SU-DHL-6 (cell line): Measurements from ENCODE around the gene SETMAR.

ENCODE experiments used
- H2AFZ ChIP-seq: fragments of 200-600 bp; sonication (generic); 2 replicates; pipeline ENCODE4 v1.6.1; 2014; ENCODE audit warnings: low read depth, mild to moderate bottlenecking, moderate library complexity, mixed read lengths, antibody characterized with exemption, low read length; ENCODE audit not compliant: severe bottlenecking
- H3F3A ChIP-seq: fragments of 200-600 bp; shearing (Covaris generic); 2 replicates; pipeline ENCODE4 v1.6.0; 2016; ENCODE audit warnings: antibody characterized with exemption, mild to moderate bottlenecking; ENCODE audit not compliant: insufficient read depth
- H3K27ac ChIP-seq: fragments of 200-600 bp; sonication (generic); 2 replicates; pipeline ENCODE4 v1.5.1; 2016; ENCODE audit warnings: low read depth, mild to moderate bottlenecking, low read length, moderate library complexity, mixed read lengths
- H3K27me3 ChIP-seq: fragments of 200-600 bp; sonication (generic), shearing (Covaris generic); 2 replicates; pipeline ENCODE4 v1.6.0; 2014; ENCODE audit warnings: mild to moderate bottlenecking, low read length
- H3K36me3 ChIP-seq: fragments of 200-600 bp; sonication (generic); 2 replicates; pipeline ENCODE4 v1.6.1; 2014; ENCODE audit warnings: mild to moderate bottlenecking, low read length, mixed read lengths
- H3K4me2 ChIP-seq: fragments of 300-600, 200-600 bp; shearing (Covaris generic), sonication (generic); 2 replicates; pipeline ENCODE4 v1.6.0; 2014; ENCODE audit warnings: low read length, low read depth, mild to moderate bottlenecking; ENCODE audit not compliant: poor library complexity, severe bottlenecking
- H3K4me3 ChIP-seq: fragments of 200-600 bp; sonication (generic); 2 replicates; pipeline ENCODE4 v1.5.1; 2014; ENCODE audit warnings: antibody characterized with exemption, low read length, mild to moderate bottlenecking, mixed read lengths; ENCODE audit not compliant: insufficient read depth, poor library complexity, severe bottlenecking
- H3K79me2 ChIP-seq: fragments of 200-600 bp; sonication (generic); 2 replicates; pipeline ENCODE4 v1.6.1; 2014; ENCODE audit warnings: mild to moderate bottlenecking, low read length, moderate library complexity; ENCODE audit not compliant: insufficient read depth
- H3K9ac ChIP-seq: fragments of 200-600 bp; sonication (generic); 2 replicates; pipeline ENCODE4 v1.7.0; 2014; ENCODE audit warnings: mild to moderate bottlenecking, low read length
- H3K9me2 ChIP-seq: fragments of 200-600 bp; sonication (generic); replicated peaks from 2 replicates; pipeline ENCODE4 v1.6.1; 2014; ENCODE audit warnings: low read length; ENCODE audit not compliant: insufficient read depth
- H3K9me3 ChIP-seq: fragments of 200-600 bp; sonication (generic); 2 replicates; pipeline ENCODE4 v1.6.1; 2014; ENCODE audit warnings: low read length, mixed read lengths; ENCODE audit not compliant: insufficient read depth
- H4K20me1 ChIP-seq: fragments of 200-600 bp; sonication (generic); 2 replicates; pipeline ENCODE4 v1.6.1; 2014; ENCODE audit warnings: low read depth, mild to moderate bottlenecking, antibody characterized with exemption, low read length, moderate library complexity, mixed read lengths
- EZH2phosphoT487 ChIP-seq: fragments of 200-600 bp; sonication (generic), shearing (Covaris generic); conservative IDR thresholded peaks from 2 replicates; pipeline ENCODE4 v1.6.1; 2018; ENCODE audit warnings: mild to moderate bottlenecking, antibody characterized with exemption, low read length, moderate library complexity, mixed read lengths
- TF ChIP-seq, protein P1 (sequence below): fragments of 200-600 bp; sonication (generic); IDR thresholded peaks from one replicate; pipeline ENCODE4 v1.5.1; 2017; ENCODE audit warnings: antibody characterized with exemption, mild to moderate bottlenecking, low read length, moderate library complexity; ENCODE audit not compliant: insufficient read depth, poor library complexity, severe bottlenecking

The SETMAR gene

DNA sequence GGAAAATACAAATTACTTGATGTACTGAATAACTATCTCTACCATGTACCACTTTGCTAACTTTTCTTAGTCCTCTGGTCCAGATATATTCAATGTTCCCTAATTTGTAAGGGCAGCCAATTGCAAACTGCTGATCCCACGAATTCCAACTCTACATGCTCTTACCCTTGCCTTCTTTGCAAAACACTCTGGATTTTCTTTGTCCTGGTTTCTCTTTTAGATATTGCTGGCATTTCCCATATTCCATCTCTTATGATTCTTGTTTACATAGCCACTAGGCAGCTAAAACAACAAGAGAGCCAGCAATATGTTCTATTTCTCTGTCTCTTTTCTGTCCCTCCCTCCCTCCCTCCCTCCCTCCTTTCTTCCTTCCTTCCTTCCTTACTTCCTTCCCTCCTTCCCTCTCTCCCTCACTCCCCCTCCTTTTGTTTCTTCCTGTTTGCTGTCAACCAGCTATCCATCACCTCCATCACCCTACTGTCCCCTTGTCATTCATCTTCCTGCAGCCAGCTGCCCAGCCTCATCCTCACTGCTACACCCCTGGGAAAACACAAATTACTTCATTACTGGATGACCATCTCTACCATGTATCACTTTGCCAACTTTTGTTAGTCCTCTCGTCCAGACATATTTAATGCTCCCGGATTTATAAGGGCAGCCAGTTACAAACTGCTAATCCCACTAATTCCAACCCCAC lies 33.8 kb downstream of the SETMAR start:
- no peak overlapping the region for H3K4me2 ChIP-seq
- H3K36me3 ChIP-seq: no peaks in the 10 kb centered on the region
- H4K20me1 ChIP-seq: no peaks in the 10 kb centered on the region
- no peak overlapping the region for H3K9ac ChIP-seq
- H3K27me3 ChIP-seq: no peaks in the 10 kb centered on the region
- H3K27ac ChIP-seq: no peak overlapping the region
- H3F3A ChIP-seq: no peaks in the 10 kb centered on the region
- no peak overlapping the region for H2AFZ ChIP-seq
- H3K9me3 ChIP-seq: no peaks in the 10 kb centered on the region
- no peaks in the 10 kb centered on the region for H3K79me2 ChIP-seq
- H3K9me2 ChIP-seq: no peaks in the 10 kb centered on the region
- no peak overlapping the region for H3K4me3 ChIP-seq
- no peak for TF ChIP-seq EZH2phosphoT487
- TF ChIP-seq, protein P1, sequence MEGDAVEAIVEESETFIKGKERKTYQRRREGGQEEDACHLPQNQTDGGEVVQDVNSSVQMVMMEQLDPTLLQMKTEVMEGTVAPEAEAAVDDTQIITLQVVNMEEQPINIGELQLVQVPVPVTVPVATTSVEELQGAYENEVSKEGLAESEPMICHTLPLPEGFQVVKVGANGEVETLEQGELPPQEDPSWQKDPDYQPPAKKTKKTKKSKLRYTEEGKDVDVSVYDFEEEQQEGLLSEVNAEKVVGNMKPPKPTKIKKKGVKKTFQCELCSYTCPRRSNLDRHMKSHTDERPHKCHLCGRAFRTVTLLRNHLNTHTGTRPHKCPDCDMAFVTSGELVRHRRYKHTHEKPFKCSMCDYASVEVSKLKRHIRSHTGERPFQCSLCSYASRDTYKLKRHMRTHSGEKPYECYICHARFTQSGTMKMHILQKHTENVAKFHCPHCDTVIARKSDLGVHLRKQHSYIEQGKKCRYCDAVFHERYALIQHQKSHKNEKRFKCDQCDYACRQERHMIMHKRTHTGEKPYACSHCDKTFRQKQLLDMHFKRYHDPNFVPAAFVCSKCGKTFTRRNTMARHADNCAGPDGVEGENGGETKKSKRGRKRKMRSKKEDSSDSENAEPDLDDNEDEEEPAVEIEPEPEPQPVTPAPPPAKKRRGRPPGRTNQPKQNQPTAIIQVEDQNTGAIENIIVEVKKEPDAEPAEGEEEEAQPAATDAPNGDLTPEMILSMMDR: no peak

DNA sequence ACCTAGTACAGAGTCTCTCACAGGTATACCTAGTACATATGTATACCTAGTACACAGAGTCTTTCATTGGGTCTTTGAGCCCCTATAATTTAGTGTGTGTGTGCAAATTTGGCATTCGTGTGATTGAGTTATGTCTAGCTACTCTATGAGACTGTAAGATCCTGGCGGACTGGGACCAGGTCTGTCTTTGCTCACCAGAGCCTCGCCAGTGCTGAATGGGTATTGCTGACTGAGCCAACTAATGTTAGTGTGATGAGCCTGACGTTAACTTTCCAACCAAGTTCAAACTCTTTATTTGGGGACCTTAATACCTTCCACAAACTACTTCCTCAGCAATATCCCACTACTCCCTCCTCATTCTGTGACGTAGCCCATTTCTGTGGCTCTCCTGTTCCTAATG lies 35.6 kb downstream of the SETMAR start:
- Histone ChIP-seq H4K20me1 (no peaks in the 10 kb centered on the region), H3K9me2 (no peaks in the 10 kb centered on the region), H3K4me2 (no peak overlapping the region), H3K27me3 (no peaks in the 10 kb centered on the region), H3F3A (no peaks in the 10 kb centered on the region), H3K9ac (no peak overlapping the region), H3K79me2 (no peaks in the 10 kb centered on the region), H3K4me3 (no peak overlapping the region), H3K36me3 (no peaks in the 10 kb centered on the region), H3K9me3 (no peaks in the 10 kb centered on the region), H3K27ac (no peak overlapping the region), H2AFZ (no peak overlapping the region)
- no peak for TF ChIP-seq EZH2phosphoT487
- TF ChIP-seq, protein P1: no peak

DNA sequence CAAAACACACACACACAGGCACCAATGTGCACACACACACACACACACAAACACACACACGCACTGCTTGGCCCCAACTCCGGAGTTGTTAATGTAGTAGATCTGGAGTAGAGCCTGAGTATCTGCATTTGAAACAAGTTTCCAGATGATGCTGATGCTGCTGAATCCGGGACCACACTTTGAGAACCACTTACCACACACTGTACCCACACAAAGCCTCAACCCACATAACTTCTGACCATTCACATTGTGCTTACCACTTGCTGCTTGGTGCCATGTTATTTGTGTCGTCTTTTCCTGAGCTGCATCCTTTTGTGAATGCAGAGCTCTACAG lies 36.9 kb downstream of the SETMAR start:
- Histone ChIP-seq H3F3A (no peaks in the 10 kb centered on the region), H3K9me2 (no peaks in the 10 kb centered on the region), H3K27ac (no peak overlapping the region), H2AFZ (no peak overlapping the region), H3K36me3 (no peaks in the 10 kb centered on the region), H3K27me3 (no peaks in the 10 kb centered on the region), H3K9me3 (no peaks in the 10 kb centered on the region), H3K4me3 (no peak overlapping the region), H3K79me2 (no peaks in the 10 kb centered on the region), H3K9ac (no peak overlapping the region), H4K20me1 (no peaks in the 10 kb centered on the region), H3K4me2 (no peak overlapping the region)
- no peak for TF ChIP-seq EZH2phosphoT487
- TF ChIP-seq, protein P1: no peak
